NCI-H524 (cell line): Measurements from ENCODE around the gene PLAC9.

Experiments
- DNase-seq, 2 experiments: peaks; one replicate each; lab custom pipeline; 2025; lab: John Stamatoyannopoulos, UW

Gene PLAC9

DNA sequence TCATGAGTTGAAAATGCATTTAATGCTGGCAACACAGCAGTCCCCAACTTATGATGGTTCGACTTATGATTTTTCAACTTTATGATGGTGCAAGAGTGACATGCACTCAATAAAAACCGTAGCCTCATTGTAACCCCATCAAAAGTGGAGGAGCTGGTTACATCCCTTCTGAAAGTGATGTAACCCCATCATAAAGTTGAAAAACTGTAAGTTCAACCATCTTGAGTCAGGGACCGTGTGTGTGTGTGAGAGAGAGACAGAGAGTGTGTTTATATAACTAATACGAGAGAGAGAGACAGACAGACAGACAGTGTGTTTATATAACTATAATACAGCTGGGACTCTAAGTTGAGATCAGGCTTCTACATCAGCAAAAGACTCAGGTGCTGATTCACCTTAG, 51.8 kb downstream of the PLAC9 start:
- DNase-seq: no peak

DNA sequence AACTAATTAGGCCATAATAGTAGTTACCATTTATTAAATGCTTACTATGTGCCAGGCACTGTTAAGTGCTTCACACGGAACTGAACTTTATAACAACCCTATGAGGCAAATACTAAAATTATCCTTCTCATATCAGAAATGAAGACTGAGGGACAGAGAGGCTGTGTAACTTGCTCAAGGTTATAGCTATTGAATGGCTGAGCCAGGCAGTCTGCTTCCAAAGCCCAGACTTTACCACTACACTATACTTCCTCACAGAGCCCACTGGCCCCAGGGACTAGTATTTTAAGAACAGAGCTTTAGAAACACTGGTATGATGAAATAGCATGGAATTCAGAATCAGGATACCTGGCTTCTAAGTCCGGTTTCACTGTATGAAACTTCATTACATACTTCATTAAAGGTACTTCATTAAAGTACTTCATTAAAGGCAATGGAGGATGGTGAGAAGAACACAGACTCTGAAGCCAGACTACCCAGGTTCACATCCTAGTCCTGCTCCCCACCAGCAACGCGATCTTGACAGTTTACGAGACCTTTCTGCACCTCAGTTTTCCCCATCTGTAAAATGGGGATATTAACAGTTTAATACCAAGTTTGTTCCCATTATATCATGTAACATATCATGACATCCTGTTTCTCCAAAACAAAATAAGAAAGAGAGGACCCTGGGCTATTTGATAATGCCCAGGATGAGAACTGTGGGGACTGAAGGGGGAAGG, 53.2 kb downstream of the PLAC9 start:
- no peak for DNase-seq

DNA sequence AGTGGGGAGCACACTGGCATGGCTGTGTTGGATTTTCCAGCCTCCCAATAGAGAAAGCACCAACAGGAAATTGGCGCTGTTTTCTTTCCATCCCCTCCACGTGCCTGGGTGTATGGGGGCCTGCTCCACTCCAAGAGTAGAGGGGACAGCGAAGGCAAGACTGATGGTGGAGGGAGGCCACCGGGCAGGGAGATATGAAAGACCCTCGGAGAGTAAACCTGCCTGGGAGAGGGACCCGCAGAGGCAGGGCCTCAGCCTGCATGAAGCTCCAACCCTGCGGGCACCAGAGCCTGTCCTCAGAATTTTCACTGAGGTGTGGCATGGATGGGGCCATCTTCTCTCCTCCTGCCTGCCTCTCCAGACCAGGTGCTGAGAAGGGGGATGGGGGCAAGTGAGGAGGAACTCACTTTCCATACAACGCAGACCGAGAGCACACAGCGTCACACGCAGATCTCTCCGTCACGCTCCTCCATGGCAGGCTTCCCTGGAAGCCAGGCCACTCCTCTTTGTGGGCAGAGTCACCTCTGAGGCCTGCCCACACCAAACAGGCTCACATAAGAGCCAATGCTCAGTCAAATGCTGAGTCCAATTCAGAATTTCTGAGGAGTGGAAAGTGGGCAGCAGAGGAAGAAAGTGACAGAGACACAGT, 54.0 kb downstream of the PLAC9 start:
- no peak for DNase-seq

DNA sequence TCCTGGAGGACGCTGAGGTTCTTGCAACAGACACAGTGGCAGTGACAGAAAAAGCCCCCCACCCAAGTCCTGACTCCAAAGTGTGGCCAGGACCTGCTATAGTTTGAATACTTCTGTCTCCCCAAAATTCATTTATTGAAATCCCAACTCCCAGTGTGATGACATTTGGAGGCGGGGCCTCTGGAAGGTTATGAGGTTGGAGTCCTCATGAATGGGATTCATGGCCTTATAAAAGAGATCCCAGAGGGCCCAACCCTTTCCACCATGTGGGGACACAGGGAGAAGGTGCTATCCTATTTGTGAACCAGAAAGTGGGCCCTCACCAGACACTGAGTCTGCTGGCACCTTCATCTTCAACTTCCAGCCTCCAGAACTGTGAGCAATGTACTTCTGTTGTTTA, 54.5 kb downstream of the PLAC9 start:
- no peak for DNase-seq

DNA sequence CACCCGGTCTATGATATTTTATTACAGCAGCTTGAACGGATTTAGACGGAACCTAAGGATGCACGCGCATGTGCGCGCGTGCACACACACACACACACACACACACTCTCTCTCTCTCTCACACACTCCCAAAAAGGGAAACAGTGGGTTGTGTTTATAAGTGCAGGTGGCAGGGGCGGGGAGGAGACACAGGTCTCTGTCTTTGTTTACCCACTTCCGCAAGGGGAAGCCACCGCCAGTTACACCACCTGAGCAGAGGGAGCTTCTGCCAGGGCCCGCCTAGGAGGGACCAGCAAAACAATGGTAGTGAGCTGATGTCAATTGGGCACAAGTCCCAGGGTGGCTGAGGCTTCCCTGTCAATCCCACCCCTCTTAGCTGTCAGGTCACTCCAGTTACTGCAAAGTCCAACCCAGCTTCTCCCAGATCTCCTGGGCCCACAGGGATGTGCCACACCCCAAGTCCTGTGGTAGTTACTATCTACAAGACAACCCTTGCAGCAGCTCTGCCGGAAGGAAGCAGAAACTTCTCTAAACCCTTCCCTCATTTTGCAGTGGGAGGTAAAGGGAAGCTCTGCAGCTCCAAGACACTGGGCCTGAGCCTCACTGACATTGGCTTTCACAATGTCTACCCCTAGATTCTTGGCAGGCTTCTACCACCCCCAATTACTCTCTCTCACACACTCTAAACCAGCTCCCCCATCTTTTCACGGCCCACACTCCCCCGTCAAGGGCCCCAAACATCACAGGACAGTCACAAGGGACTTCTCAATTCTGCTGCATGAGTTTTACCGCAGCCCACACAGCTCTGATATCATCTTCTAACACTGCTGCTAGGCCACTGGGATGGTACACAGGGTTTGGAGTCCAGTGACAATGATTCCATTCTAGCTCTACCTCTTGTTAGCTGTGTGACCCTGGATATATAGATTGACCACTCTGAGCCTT, 55.2 kb downstream of the PLAC9 start:
- DNase-seq: no peak

DNA sequence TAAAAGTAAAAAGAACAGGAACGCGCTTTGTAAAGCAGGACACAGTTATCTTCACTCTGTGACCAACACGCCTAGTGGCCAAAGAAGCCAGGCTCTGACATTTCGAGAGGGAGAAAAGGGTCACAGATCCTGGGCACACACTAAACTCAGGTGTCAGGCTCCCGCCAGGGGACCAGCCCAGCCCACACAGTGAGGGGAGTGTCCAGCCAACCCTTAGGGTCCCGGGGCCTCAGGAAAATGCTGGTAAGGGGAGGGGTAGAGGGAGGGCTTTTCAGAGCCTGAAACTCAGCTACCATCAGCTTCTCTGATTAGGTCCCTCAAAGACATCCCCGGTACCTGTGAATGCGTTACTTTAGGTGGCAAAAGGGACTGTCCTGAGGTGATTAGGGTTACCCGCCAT, 56.2 kb downstream of the PLAC9 start:
- no peak for DNase-seq

DNA sequence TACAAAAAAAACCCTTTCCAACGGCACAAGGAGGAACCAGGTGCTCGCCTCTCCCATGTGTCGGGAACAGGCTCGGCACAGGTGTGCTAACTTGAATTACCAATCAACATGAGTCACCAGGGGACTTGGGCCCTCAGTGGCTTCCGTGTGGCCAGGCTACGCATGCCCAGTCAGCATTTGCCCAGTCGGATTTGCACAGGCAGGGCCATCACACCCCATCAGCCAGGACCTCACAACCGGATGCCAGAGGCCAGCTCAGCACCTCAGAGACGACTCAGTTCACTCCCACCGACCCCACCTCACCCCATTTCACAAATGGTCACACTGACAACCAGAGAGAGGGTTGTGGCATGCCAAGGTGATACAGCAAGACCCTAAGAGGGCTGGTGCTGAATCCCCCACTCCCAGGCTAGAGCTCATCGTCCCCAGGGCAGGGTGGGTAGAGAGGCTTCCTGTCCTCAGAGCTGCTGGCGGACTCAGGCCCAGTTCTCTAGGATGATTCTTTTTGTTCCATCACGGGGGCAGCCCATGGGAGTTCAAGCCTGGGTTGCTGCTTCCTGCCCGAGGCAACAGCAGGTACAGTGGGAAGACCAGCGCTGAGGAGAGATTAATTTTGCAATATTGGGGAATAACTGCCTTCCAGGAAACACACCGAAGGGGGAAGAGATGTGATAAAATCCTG, 59.2 kb downstream of the PLAC9 start:
- no peak for DNase-seq

DNA sequence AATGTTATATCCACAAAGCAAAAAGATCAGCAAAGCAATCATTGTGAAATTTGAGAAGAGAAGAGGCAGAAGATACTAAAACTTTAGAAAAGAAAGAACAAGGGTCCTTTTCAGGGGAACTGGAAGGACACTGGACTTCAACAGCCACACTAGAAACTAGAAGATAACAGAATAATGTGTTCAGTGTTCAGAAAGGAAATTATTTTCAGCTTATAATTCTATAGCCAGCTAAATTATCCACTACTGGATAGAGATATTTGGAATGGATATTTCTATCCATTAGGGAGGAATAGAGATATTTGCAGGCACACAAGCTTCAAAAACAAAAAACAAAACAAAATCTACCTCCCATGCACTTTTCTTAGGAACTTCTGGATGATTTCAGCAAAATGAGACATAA, 60.0 kb downstream of the PLAC9 start:
- no peak for DNase-seq

DNA sequence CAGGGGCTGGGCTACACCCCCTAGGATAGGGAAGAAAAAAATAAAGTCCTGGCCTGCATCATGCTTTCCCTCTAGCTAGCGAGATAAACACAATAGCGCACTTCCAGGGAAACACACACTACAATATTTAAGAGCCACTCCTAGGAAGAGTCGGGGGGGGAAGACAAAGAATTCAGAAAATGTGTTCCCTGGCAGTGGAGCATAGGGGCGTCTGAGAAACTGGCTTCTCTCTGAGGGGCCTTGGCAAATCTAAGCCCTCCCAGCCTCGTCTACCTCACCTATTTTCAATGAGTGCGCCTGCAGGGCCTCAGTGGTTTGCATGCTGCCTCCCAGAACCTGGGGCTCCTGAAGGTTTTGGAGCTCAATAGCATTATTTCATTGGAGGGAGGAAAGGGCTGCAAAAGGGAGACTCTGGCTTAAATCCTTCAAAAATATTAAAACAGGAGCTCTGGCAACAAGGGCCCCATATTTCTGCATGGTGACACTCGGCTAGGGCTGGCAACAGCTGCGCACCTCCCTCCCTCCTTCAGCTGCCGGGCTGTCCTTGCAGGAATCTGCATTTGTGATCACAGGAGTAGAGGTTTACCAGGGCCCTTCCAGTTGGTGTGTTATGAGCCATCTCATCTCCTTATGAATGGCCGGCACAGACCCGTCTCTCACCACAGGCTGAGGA, 62.0 kb downstream of the PLAC9 start:
- DNase-seq: no peak
